NT2/D1 (cell line): Measurements from ENCODE around the gene LAMA5.

ENCODE experiments used
- DNase-seq: peaks from one replicate; pipeline ENCODE4 v3.0.0-alpha.2; 2011; ENCODE audit warnings: low read depth, low spot score
- H3K27me3 ChIP-seq: 2 replicates; pipeline ENCODE4 v1.6.0; 2011; ENCODE audit warnings: mild to moderate bottlenecking; ENCODE audit not compliant: insufficient read length, insufficient read depth
- H3K36me3 ChIP-seq: 2 replicates; pipeline ENCODE4 v1.6.1; 2011; ENCODE audit warnings: mild to moderate bottlenecking, low read length, mixed read lengths; ENCODE audit not compliant: insufficient read depth, insufficient read length
- H3K4me1 ChIP-seq: 2 replicates; pipeline ENCODE4 v1.5.1; 2011; ENCODE audit not compliant: insufficient read depth, insufficient read length
- H3K4me3 ChIP-seq: 2 replicates; pipeline ENCODE4 v1.5.1; 2011; ENCODE audit warnings: low read depth; ENCODE audit not compliant: insufficient read length
- H3K9ac ChIP-seq: 2 replicates; pipeline ENCODE4 v1.6.0; 2011; ENCODE audit warnings: low read depth; ENCODE audit not compliant: insufficient read length
- H3K9me3 ChIP-seq: 2 replicates; pipeline ENCODE4 v1.5.1; 2011; ENCODE audit warnings: mild to moderate bottlenecking, low read length; ENCODE audit not compliant: insufficient read depth
- SUZ12 ChIP-seq: IDR thresholded peaks from 2 replicates; pipeline ENCODE4 v1.6.1; 2011; ENCODE audit not compliant: insufficient read length, insufficient read depth; ENCODE audit errors: extremely low read depth
- YY1 ChIP-seq: IDR thresholded peaks from 2 replicates; pipeline ENCODE4 v1.6.1; 2011; ENCODE audit not compliant: insufficient read length, insufficient read depth
- ZNF274 ChIP-seq: IDR thresholded peaks from 2 replicates; pipeline ENCODE4 v1.6.1; 2011; ENCODE audit warnings: mild to moderate bottlenecking, low read depth, low read length

The LAMA5 gene

DNA sequence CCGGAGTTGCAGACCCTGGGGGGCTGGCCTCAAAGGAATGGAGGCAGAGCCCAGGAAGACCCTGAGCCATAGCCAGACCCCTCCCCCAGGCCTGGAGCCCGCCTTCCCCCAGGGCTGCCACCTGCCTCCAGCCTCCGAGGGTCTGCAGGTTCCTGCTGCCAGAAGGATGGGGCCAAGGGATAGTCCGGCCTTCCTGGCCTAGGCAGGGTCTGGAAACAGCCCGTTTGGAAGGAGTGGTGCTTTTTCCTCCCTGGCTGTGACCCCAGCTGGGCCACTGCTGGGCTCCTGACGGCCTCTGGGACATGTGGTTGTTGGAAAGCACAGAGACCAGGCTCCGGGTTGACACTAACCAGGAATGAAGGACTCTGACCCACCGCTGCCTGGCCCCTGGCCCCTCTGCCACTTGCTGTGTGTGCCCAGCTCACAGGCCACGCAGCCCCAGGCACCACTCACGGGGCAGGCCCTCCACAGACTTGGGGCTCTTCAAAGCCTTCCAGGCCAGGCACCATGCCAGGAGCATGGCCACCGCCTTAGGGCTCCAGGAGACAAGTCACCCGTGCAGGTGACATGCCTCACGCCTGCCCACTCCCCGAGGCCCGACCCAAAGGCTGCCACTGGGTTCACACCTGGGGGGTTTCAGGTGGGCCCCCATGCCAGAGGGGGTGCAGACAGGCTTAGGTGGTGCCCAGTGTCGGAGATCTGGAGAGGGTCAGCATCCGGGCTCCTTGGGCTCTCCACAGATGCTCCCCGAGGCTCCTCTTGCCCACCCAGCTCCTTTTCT lies 3.9 kb upstream of the LAMA5 start:
- Histone ChIP-seq H3K9me3 (no peaks in the 10 kb centered on the region; the same call in 1 of the 2 replicates), H3K4me3 (no peak overlapping the region), H3K36me3 (no peaks in the 10 kb centered on the region), H3K4me1 (peaks cover 43% of the 10 kb centered on the region), H3K9ac (no peak overlapping the region), H3K27me3 (no peaks in the 10 kb centered on the region)
- TF ChIP-seq ZNF274 (no peak), SUZ12 (no peak), YY1 (no peak)
- no peak for DNase-seq

DNA sequence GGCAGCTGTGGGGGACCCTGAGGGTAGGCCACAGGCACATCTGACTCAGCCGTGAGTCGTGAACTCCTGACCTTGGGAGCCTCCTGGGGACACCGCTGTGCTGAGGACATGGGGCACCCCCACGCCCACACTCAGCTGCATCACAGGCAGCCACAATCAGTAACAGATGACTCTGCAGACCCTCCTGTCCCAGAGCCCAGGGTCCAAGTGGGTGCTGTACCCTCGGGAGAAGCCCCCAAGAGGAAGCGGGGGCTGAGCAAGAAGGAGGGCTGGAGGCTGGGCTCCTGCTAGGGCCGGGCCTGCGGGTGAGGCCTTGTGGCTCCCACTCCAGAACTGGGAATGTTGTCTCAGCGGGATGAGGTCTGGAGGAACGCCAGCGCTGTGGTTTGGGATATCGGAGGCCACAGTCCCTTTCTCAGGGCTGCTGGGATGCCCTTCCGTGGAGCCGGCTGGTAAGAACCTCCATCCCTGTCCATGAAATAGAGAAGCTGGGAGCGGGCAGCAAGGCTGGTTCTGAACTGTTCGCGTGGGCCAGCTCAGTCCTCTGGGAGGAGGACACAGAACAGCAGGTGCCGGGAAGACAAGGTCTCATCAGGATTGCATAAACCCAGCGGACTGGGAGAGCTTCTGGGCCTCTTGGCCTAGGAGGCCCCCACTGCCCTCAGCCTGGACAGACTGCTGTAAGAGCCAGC lies 3.1 kb upstream of the LAMA5 start:
- peaks cover 4% of the 10 kb centered on the region for H3K36me3 ChIP-seq
- no peaks in the 10 kb centered on the region; the same call in 1 of the 2 replicates for H3K9me3 ChIP-seq
- peaks cover 44% of the 10 kb centered on the region for H3K4me1 ChIP-seq
- no peak for TF ChIP-seq YY1
- no peak for TF ChIP-seq SUZ12
- TF ChIP-seq ZNF274: no peak
- DNase-seq: no peak
- no peaks in the 10 kb centered on the region for H3K27me3 ChIP-seq
- H3K9ac ChIP-seq: peak overlapping the region; percentile 76
- no peak overlapping the region for H3K4me3 ChIP-seq

DNA sequence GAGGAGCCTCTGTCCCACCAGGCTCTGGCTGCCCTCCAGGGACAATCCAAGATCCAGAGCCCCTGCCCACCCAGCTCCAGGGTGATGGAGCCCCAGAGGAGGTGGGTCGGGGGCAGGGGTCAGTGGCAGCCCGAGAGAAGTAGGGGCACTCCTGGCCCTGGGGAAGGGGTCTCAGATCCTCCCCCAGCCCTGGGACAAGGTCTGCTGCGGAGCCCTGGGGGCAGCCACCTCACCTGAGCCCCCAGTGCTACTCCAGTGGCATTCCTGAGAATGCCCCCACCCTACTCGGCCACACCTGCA lies 2.7 kb upstream of the LAMA5 start:
- Histone ChIP-seq H3K36me3 (peaks cover 9% of the 10 kb centered on the region), H3K4me1 (peaks cover 45% of the 10 kb centered on the region), H3K9ac (peak overlapping the region; percentile 76), H3K9me3 (no peaks in the 10 kb centered on the region; the same call in 1 of the 2 replicates), H3K4me3 (no peak overlapping the region), H3K27me3 (no peaks in the 10 kb centered on the region)
- TF ChIP-seq SUZ12 (no peak), YY1 (no peak)
- DNase-seq: no peak

DNA sequence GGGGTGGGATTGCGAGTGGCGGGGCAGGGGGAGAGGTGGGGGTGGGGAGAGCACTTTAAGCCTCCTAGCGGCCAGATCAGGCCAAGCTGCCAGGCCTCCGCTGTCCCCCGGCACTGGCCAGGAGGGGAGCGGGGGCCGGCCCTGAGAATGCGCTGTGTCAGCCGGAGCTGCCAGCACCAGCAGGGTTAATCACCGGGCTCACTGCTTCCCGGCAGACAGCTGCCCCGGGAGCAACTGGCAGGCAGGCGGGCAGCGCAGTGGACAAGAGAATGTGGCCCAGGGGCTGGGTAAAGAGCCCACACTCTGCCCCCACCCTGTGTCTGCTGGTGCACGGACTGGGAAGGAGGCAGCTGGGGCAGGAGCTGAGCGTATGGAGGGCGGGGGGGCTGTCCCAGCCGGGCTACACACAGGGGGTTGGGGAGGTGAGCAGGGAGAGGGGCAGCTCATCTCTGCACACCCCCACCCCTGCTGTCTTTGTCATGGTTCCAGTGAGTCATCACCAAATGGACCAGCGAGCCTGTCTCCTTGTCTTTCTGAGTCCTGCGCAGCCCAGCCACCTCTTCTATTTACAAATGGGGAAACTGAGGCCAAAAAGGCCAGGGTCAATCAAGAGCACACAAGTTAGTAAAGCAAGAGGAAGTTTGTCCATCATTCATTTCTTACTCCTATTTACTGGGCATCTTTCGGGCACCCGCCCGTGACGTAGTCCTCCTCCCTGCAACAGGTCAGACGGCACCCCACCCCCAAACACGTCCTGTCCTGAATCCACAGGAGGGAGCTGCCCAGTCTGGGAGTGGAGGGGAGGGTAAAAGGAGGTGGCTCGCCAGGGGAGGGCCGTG lies 2.1 kb upstream of the LAMA5 start:
- Histone ChIP-seq H3K27me3 (no peaks in the 10 kb centered on the region), H3K9ac (peak overlapping the region; percentile 88), H3K4me1 (peaks cover 48% of the 10 kb centered on the region), H3K36me3 (peaks cover 14% of the 10 kb centered on the region), H3K9me3 (no peaks in the 10 kb centered on the region; the same call in 1 of the 2 replicates), H3K4me3 (peak overlapping the region; percentile 63)
- DNase-seq: no peak
- TF ChIP-seq SUZ12 (no peak), YY1 (no peak), ZNF274 (no peak)

DNA sequence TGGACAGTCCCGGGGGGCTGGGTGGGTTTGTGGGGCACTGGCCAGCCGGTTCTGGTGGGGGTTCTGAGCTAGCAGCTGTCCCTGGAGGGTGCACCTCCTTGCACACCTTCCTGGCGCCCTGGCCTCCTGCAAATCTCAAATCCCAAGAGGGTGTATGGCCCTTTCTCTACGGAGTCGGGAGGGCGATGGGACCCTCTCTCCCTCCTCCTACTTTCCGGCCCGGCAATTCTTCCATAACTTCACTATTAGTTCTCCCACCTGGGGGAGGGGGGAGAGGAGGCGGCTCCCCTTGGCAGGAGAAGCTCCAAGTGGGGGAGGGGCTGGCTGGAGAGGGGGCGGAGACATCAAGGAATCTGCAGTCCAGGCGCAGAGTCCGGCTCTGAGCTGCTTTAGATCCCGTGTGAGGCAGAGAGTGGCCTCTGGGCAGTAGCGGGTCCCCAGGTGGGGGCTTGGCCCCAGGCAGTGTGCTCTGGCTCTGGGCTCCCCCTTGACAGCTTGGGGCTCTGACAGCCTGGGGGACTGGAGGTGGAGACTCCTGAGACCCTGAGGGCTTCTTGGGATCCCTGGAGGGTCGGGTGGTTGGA lies 1.4 kb upstream of the LAMA5 start:
- peaks cover 50% of the 10 kb centered on the region for H3K4me1 ChIP-seq
- DNase-seq: no peak

DNA sequence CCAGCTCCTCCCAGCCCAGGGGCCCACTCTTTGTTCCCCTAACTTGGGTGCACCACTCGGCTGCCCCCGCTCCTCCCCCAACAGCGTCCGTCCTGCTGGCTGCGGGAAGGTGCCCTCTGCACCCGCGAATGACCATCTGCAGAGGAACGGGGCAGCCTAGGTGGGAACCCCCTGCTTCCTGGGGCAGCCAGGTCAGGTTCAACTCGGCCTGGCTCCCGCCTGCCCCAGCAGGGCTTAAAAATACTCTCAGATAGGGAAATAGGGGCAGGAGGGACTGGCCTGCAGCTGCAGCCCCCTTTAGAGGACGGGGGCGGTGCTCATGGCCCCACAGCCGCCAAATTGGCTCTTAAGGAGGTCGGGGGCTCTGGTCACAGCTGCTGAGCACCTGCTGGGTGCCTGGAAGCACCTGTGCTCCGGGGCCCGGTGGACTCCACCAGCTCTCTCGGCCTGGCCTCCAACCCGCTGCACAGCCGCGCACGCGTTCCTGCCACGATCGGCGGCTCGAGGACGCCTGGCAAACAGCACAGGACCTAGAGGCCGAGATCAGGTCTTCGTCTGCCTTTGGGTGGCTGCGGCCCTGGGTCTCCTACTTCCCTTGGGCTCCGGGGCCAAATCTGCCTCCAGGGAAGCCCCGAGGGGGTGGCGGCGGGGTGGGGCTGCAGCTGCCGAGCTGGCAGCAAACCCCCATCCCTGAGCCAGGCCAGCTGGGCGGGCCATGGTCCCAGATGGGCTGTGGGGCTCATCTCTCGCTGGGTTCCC lies 700 bp upstream of the LAMA5 start:
- TF ChIP-seq ZNF274 (no peak), YY1 (no peak)
- H3K4me3 ChIP-seq: peak overlapping the region; percentile 63
- no peaks in the 10 kb centered on the region for H3K9me3 ChIP-seq
- H3K9ac ChIP-seq: peak overlapping the region; percentile 88
- no peak for DNase-seq
- H3K4me1 ChIP-seq: peaks cover 56% of the 10 kb centered on the region
- H3K36me3 ChIP-seq: peaks cover 23% of the 10 kb centered on the region
- no peaks in the 10 kb centered on the region for H3K27me3 ChIP-seq

More for the DNA sequence above, 1.4 kb upstream of the LAMA5 start:
- Histone ChIP-seq H3K4me3 (peak overlapping the region; percentile 63), H3K27me3 (no peaks in the 10 kb centered on the region), H3K36me3 (peaks cover 19% of the 10 kb centered on the region), H3K9me3 (no peaks in the 10 kb centered on the region), H3K9ac (peak overlapping the region; percentile 88)
- TF ChIP-seq ZNF274 (no peak), YY1 (no peak), SUZ12 (no peak)
